HepG2 (cell line): ENCODE data around the gene CLASRP.

Experiments used
- GTF2F1 ChIP-seq: fragments of 150-350 bp; IDR thresholded peaks from 2 replicates; pipeline ENCODE4 v1.6.1; 2014; ENCODE audit warnings: low read length
- PRMT3 ChIP-seq: sonication (generic); formaldehyde crosslinking; IDR thresholded peaks from 2 replicates; pipeline ENCODE4 v1.8.1; 2022; ENCODE audit warnings: low read depth, mild to moderate bottlenecking, moderate library complexity, missing genetic modification reagents, borderline replicate concordance
- RXRA ChIP-seq: sonication (generic); formaldehyde crosslinking; IDR thresholded peaks from 2 replicates; pipeline ENCODE4 v1.5.1; 2020; ENCODE audit warnings: missing genetic modification reagents
- ZNF350 ChIP-seq: sonication (generic); formaldehyde crosslinking; IDR thresholded peaks from 2 replicates; pipeline ENCODE4 v1.4.0; 2020; ENCODE audit warnings: mild to moderate bottlenecking, low read depth, missing genetic modification reagents, borderline replicate concordance

GRCh38 chr19:45057444-45057843 lies 18.6 kb downstream of the CLASRP start:
- TF ChIP-seq ZNF350 (CRISPR knock-in tag) (no peak), PRMT3 (CRISPR knock-in tag) (no peak), RXRA (no peak), GTF2F1 (no peak)
